IPS-18a (cell line): Measurements from ENCODE around the gene GLUL.

Source experiments
- H3K27ac ChIP-seq: one replicate; pipeline ENCODE4 v1.5.1; 2013; ENCODE audit warnings: low read length
- H3K27me3 ChIP-seq: one replicate; pipeline ENCODE4 v1.6.1; 2013; ENCODE audit warnings: mild to moderate bottlenecking, low read length; ENCODE audit not compliant: control insufficient read depth, insufficient read depth
- H3K36me3 ChIP-seq: one replicate; pipeline ENCODE4 v1.6.1; 2013; ENCODE audit warnings: low read depth, low read length; ENCODE audit not compliant: control insufficient read depth
- H3K4me1 ChIP-seq: one replicate; pipeline ENCODE4 v1.6.1; 2013; ENCODE audit warnings: low read depth, low read length; ENCODE audit not compliant: control insufficient read depth
- H3K4me3 ChIP-seq: one replicate; pipeline ENCODE4 v1.5.1; 2013; ENCODE audit warnings: low read length
- H3K9ac ChIP-seq: one replicate; pipeline ENCODE4 v1.6.1; 2013; ENCODE audit warnings: mild to moderate bottlenecking, low read length, moderate library complexity
- H3K9me3 ChIP-seq: one replicate; pipeline ENCODE4 v1.6.1; 2013; ENCODE audit warnings: low read depth, low read length; ENCODE audit not compliant: control insufficient read depth

Gene GLUL

DNA sequence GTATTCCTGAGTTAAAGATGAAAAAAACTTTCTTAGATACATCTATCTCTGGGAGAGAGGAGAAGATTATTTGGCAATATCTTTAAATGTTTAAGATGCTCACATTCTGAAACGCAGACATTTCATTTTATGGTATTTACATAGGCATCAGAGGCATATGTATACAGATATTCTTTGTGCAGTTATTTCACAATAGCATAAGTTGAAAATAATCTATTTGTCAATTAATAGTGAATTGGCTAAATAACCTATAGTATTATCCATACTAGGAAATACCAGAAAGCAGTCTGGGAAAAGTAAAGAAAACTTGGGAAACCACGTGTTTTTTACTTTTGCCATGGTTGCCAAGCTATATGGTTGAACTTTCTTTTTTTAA, 35.9 kb downstream of the GLUL start:
- H3K9ac ChIP-seq = no peak overlapping the region
- peaks cover 25% of the 10 kb centered on the region for H3K4me1 ChIP-seq
- H3K4me3 ChIP-seq = no peak overlapping the region
- H3K27ac ChIP-seq = no peak overlapping the region
- no peaks in the 10 kb centered on the region for H3K27me3 ChIP-seq
- no peaks in the 10 kb centered on the region for H3K36me3 ChIP-seq
- no peaks in the 10 kb centered on the region for H3K9me3 ChIP-seq

GRCh38 chr1:182351790-182352364, 39.7 kb downstream of the GLUL start:
- Histone ChIP-seq H3K9ac (no peak overlapping the region), H3K36me3 (no peaks in the 10 kb centered on the region), H3K9me3 (no peaks in the 10 kb centered on the region), H3K4me1 (peaks cover 7% of the 10 kb centered on the region), H3K4me3 (no peak overlapping the region), H3K27ac (no peak overlapping the region), H3K27me3 (no peaks in the 10 kb centered on the region)

DNA sequence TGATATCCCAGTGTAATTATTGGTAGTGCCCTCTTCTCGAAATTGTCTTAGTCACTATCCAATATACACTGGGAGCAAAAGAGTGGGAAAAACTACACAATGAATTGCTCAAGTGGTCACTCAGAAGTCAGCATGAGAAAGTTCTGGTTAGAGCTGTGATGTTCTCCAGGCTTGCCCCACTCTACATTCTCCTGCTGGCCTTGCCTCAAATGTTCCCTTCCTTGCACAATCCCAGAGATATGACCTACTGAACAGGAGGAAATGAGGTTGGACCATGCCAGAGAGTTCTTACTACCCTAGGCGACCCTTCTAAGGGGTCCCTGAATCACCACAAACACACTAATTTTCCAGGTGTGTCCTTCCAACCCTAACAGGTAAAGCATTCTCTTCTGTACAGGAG, 40.8 kb downstream of the GLUL start:
- peaks cover 7% of the 10 kb centered on the region for H3K4me1 ChIP-seq
- no peak overlapping the region for H3K4me3 ChIP-seq
- no peak overlapping the region for H3K27ac ChIP-seq
- no peak overlapping the region for H3K9ac ChIP-seq
- no peaks in the 10 kb centered on the region for H3K27me3 ChIP-seq
- no peaks in the 10 kb centered on the region for H3K9me3 ChIP-seq
- H3K36me3 ChIP-seq = no peaks in the 10 kb centered on the region

GRCh38 chr1:182348961-182349747, 42.4 kb downstream of the GLUL start:
- H3K4me1 ChIP-seq = peaks cover 7% of the 10 kb centered on the region
- no peaks in the 10 kb centered on the region for H3K36me3 ChIP-seq
- no peak overlapping the region for H3K4me3 ChIP-seq
- H3K27me3 ChIP-seq = no peaks in the 10 kb centered on the region
- H3K9me3 ChIP-seq = no peaks in the 10 kb centered on the region
- H3K27ac ChIP-seq = no peak overlapping the region
- H3K9ac ChIP-seq = no peak overlapping the region

DNA sequence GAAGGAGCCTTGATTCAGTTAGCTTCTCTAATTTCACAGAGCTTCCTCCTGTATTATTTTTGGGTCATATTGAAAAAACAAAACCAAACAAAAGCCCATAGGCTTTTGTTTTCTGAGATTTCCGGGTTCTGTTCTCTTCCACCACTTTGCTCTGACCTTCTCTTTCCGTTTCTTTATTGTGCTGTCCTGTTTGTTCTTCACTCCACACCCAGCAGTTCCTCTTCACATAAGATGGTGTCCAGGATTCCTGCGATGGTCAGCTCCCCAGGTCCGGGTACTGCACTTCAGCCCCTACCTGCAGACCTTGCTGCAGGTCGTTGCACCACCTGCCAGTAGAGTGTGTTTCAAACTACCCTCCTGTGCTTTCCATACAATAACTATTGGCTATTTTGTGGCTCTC, 44.6 kb downstream of the GLUL start:
- Histone ChIP-seq H3K4me1 (peaks cover 7% of the 10 kb centered on the region), H3K27ac (no peak overlapping the region), H3K4me3 (no peak overlapping the region), H3K36me3 (no peaks in the 10 kb centered on the region), H3K9me3 (no peaks in the 10 kb centered on the region), H3K27me3 (no peaks in the 10 kb centered on the region), H3K9ac (no peak overlapping the region)

DNA sequence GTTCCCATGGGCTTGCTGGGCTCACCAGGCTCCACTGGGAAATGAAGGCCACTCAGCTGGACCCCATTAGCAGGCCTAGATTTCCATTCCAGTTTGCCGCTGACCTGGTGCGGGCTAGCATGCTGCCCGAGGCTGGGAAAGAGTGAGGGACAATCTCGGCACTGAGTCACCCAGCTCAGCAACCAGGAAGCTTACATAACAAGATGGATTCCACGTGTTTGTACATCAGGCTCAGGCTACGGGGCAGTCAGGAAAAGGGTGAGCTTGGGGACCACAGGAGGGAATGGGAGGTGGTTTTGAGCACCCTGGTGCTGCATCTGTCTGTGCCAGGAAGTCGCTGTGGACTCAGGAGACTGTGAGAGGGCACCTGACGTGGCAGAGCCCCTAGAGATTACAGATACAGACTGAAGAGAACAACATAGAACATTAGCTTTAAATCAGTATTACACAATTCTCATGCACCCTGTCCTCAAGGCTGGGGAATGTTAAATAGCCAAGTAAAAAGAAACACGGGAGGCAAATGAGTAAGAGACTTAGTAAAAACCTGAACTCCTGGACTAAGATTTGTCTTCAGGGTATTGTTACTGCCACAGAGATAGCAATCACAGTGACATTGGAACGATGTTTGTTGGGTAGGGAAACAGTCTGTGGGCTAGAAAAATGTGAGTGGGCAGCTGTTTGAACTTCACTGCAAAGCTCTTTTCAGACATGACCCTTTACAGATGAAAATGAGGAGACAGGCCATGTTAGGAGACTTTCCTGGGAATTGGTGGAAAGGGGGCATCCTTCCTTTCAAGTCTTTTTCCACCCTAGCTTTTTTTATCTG, 51.1 kb downstream of the GLUL start:
- Histone ChIP-seq H3K27ac (no peak overlapping the region), H3K36me3 (no peaks in the 10 kb centered on the region), H3K4me3 (no peak overlapping the region), H3K9me3 (no peaks in the 10 kb centered on the region), H3K27me3 (no peaks in the 10 kb centered on the region), H3K4me1 (peaks cover 5% of the 10 kb centered on the region), H3K9ac (no peak overlapping the region)

- H3K27ac ChIP-seq = no peak overlapping the region
- H3K27me3 ChIP-seq = no peaks in the 10 kb centered on the region
- H3K4me3 ChIP-seq = no peak overlapping the region
- no peaks in the 10 kb centered on the region for H3K9me3 ChIP-seq
- no peaks in the 10 kb centered on the region for H3K36me3 ChIP-seq
- H3K9ac ChIP-seq = no peak overlapping the region
- H3K4me1 ChIP-seq = peaks cover 5% of the 10 kb centered on the region
Observed at GRCh38 chr1:182339684-182340083, 51.9 kb downstream of the GLUL start.

DNA sequence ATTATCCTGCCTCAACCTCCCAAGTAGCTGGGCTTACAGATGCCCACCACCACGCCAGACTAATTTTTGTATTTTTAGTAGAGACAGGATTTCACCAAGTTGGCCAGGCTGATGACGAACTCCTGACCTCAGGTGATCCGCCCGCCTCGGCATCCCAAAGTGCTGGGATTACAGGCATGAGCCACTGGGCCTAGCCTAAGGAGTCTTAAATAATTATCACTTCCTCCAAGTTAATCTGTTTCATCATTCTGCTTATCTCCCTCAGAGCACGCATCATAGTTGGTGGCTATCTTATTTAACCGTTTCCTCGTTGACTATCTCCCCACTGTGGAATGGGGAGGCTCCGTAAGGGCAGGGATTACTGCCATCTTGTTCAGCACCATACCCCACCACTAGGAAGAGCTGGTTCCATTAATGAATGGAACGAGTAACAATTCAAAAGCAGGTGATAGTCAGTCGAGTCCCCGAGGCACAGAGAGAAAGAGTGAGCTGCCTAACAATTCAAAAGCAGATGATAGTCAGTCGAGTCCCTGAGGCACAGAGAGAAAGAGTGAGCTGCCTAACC, 52.7 kb downstream of the GLUL start:
- Histone ChIP-seq H3K4me1 (peaks cover 5% of the 10 kb centered on the region), H3K27me3 (no peaks in the 10 kb centered on the region), H3K9me3 (no peaks in the 10 kb centered on the region), H3K4me3 (no peak overlapping the region), H3K27ac (no peak overlapping the region), H3K36me3 (no peaks in the 10 kb centered on the region), H3K9ac (no peak overlapping the region)

DNA sequence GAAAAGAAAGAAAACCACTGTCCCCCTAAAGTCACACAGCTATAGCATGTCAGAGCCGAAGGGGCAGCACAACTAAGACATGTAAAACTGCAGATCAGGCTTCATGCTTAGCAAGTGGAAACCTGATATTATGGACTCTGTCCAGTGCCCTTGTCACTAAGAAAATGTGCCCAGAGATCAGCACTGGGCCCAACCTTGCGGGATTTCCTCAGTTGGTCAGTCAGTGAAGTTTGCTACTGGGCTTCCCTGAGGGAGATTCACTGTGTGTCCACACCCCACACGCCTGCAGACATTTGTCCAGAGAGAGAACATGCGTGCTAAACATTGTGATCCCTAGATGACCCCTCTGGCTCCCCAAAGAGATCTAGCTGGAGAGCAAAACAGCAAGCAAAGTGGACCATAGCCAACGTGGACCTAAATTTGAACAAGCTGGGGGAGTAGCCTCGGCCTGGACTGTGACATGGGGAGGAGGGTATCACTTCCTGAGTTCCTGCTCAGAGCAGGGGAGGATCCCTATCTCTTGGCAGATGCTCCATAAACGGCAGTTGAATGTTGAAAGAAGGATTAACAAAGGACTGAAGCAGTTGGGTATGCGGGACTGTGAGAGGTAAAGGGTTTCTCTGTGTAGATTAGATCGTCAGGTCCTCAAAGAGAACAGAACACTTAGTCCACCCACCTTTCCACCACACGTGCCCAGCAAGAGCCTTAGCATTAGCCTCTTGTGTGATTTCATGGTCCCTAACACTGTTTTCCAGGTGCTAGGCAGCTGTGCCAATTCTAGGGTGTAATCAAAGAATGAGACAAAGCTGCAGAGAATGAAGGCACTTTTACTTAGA, 53.6 kb downstream of the GLUL start:
- Histone ChIP-seq H3K27ac (no peak overlapping the region), H3K9ac (no peak overlapping the region), H3K4me3 (no peak overlapping the region), H3K9me3 (no peaks in the 10 kb centered on the region), H3K36me3 (no peaks in the 10 kb centered on the region), H3K4me1 (peaks cover 5% of the 10 kb centered on the region), H3K27me3 (no peaks in the 10 kb centered on the region)

DNA sequence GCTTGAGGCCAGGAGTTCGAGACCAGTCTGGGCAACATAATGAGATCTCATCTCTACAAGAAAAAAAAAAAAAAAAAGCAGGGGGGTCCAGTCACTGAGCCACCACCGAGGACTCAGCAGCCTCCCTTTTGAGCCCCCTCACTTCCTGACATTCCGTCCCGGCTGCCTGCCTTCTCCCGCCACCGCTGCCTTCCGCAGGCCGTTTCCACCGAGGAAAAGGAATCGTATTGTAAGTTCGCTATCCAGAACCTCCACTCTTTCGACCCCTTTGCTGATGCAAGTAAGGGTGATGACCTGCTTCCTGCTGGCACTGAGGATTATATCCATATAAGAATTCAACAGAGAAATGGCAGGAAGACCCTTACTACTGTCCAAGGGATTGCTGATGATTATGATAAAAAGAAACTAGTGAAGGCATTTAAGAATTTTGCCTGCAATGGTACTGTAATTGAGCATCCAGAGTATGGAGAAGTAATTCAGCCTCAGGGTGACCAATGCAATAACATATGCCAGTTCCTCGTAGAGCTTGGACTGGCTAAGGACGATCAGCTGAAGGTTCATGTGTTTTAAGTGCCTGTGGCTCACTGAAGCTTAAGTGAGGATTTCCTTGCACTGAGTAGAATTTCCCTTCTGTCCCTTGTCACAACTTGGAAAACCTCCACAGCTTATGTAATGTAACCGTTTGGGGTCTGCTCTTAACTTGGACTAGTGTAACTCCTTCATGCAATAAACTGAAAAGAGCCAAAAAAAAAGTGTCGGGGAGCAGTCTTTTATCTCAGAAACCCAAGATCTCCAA, 55.6 kb downstream of the GLUL start:
- Histone ChIP-seq H3K27me3 (no peaks in the 10 kb centered on the region), H3K9ac (no peak overlapping the region), H3K4me3 (no peak overlapping the region), H3K9me3 (no peaks in the 10 kb centered on the region), H3K4me1 (peaks cover 12% of the 10 kb centered on the region), H3K36me3 (no peaks in the 10 kb centered on the region), H3K27ac (no peak overlapping the region)
